GM12878 (cell line): ENCODE results near the gene CYS1. TPM values are rescaled to one million over a fixed set of nuclear protein-coding genes. Genes with fewer than 3 reads are reported as not detected.
A peak's percentile ranks its signal among the peaks of the same experiment; 100 is the strongest.

Source experiments
- ATAC-seq: fragments of 200-7000 bp; cut with Tn5 transposase; 3 replicates; pipeline ENCODE4 v1.9.1; 2020; ENCODE audit warnings: mild to moderate bottlenecking, moderate library complexity
- BruUV-seq: library from RNA; stranded (reverse); fragments of 400-500 nt; replicated peaks from 2 replicates; lab custom pipeline; 2021; lab: Mats Ljungman, UMichigan
- CTCF ChIA-PET: fragments of 300-600 bp; sonication (Branson Sonifier 250); formaldehyde crosslinking; extraction: SDS; loops from one replicate; lab custom pipeline; 2021; ENCODE audit warnings: inconsistent platforms; lab: Yijun Ruan, JAX
- POLR2A ChIA-PET: fragments of 350-600 bp; formaldehyde crosslinking; extraction: SDS; loops from one replicate; lab custom pipeline; 2021; ENCODE audit warnings: inconsistent platforms; lab: Charles Lee
- RAD21 ChIA-PET: fragments of 300-600 bp; sonication (Branson Sonifier 250); formaldehyde crosslinking; loops from one replicate; lab custom pipeline; 2023; ENCODE audit warnings: antibody characterized with exemption; ENCODE audit not compliant: unreplicated experiment; lab: Charles Lee
- SMC1A ChIA-PET: fragments of 300-600 bp; sonication (Branson Sonifier 250); formaldehyde crosslinking; loops from one replicate; lab custom pipeline; 2023; ENCODE audit not compliant: unreplicated experiment, uncharacterized antibody; lab: Charles Lee
- DNase-seq: peaks from one replicate; pipeline ENCODE4 v3.0.0-alpha.2; 2011; ENCODE audit warnings: low read depth, low spot score
- FAIRE-seq: peaks from 3 replicates; lab custom pipeline; 2011; peaks lifted over from hg19 to GRCh38; lab: Jason Lieb, UNC
- H2AFZ ChIP-seq: 2 replicates; pipeline ENCODE4 v1.6.0; 2011; ENCODE audit warnings: low read depth, low read length, control low read depth; ENCODE audit not compliant: control insufficient read depth
- H3K27ac ChIP-seq: 2 replicates; pipeline ENCODE4 v1.5.1; 2011; ENCODE audit warnings: control low read depth; ENCODE audit not compliant: control insufficient read depth, insufficient read depth
- H3K27me3 ChIP-seq, 2 experiments: replicated peaks in 1 of 2; 2 replicates each; pipeline versions ENCODE4 v1.6.0 to v1.6.1; 2011; ENCODE audit warnings: low read length in 1 of 2; ENCODE audit not compliant: control insufficient read depth in 2 of 2, insufficient read depth in 2 of 2
- H3K36me3 ChIP-seq, 2 experiments: 2 replicates each; pipeline ENCODE4 v1.5.1; 2011; ENCODE audit warnings: low read length in 1 of 2; ENCODE audit not compliant: control insufficient read depth in 2 of 2, insufficient read depth in 2 of 2
- H3K4me1 ChIP-seq: 2 replicates; pipeline ENCODE4 v1.6.1; 2011; ENCODE audit warnings: mild to moderate bottlenecking, low read length, moderate library complexity, mixed read lengths; ENCODE audit not compliant: control insufficient read depth, insufficient read depth
- H3K4me2 ChIP-seq: 2 replicates; pipeline ENCODE4 v1.6.0; 2011; ENCODE audit warnings: control low read depth; ENCODE audit not compliant: control insufficient read depth, insufficient read depth
- H3K4me3 ChIP-seq: fragments of 200-600 bp; sonication (generic); 2 replicates; pipeline ENCODE4 v1.5.1; 2016
- H3K79me2 ChIP-seq: 2 replicates; pipeline ENCODE4 v1.6.0; 2011; ENCODE audit warnings: low read length; ENCODE audit not compliant: control insufficient read depth, insufficient read depth
- H3K9ac ChIP-seq: 2 replicates; pipeline ENCODE4 v1.8.0; 2011; ENCODE audit warnings: low read length, control low read depth, mixed read lengths; ENCODE audit not compliant: control insufficient read depth, insufficient read depth
- H3K9me3 ChIP-seq: replicated peaks from 3 replicates; pipeline ENCODE4 v1.5.1; 2011; ENCODE audit warnings: mild to moderate bottlenecking, low read length; ENCODE audit not compliant: control insufficient read depth, insufficient read depth
- H4K20me1 ChIP-seq: 2 replicates; pipeline ENCODE4 v1.6.0; 2011; ENCODE audit not compliant: control insufficient read depth, insufficient read depth
- BCL11A ChIP-seq: IDR thresholded peaks from 2 replicates; pipeline ENCODE4 v1.6.1; 2011; ENCODE audit warnings: low read depth, low read length
- CEBPZ ChIP-seq: fragments of 150-350 bp; IDR thresholded peaks from 2 replicates; pipeline ENCODE4 v1.6.1; 2016; ENCODE audit warnings: low read depth, low read length
- EED ChIP-seq: sonication (generic); IDR thresholded peaks from 2 replicates; pipeline ENCODE4 v1.6.1; 2016; ENCODE audit warnings: antibody characterized with exemption, low read depth
- HDAC6 ChIP-seq: fragments of 200-600 bp; sonication (generic); IDR thresholded peaks from one replicate; pipeline ENCODE4 v1.8.0; 2017; ENCODE audit warnings: antibody characterized with exemption; ENCODE audit not compliant: unreplicated experiment
- IRF4 ChIP-seq: IDR thresholded peaks from 2 replicates; pipeline ENCODE4 v1.6.1; 2011; ENCODE audit warnings: low read depth, low read length
- KLF5 ChIP-seq: fragments of 450-650 bp; IDR thresholded peaks from 2 replicates; pipeline ENCODE4 v1.6.1; 2014; ENCODE audit warnings: mild to moderate bottlenecking; ENCODE audit not compliant: partially characterized antibody
- LARP7 ChIP-seq: fragments of 450-650 bp; IDR thresholded peaks from 2 replicates; pipeline ENCODE4 v1.6.1; 2017; ENCODE audit warnings: mild to moderate bottlenecking
- NFYB ChIP-seq: IDR thresholded peaks from 2 replicates; pipeline ENCODE4 v1.6.1; 2011; ENCODE audit warnings: low read depth, mild to moderate bottlenecking, low read length, improper control_type of control experiment, moderate library complexity; ENCODE audit not compliant: insufficient read depth
- POLR2A ChIP-seq: IDR thresholded peaks from 2 replicates; pipeline ENCODE4 v1.6.1; 2011; ENCODE audit warnings: low read depth, mild to moderate bottlenecking, low read length
- SRF ChIP-seq, 2 experiments: IDR thresholded peaks; 2 replicates each; pipeline ENCODE4 v1.6.1; 2011; ENCODE audit warnings: low read depth in 2 of 2, low read length in 2 of 2, mild to moderate bottlenecking in 1 of 2, moderate library complexity in 1 of 2
- ZBTB40 ChIP-seq: fragments of 450-650 bp; IDR thresholded peaks from 2 replicates; pipeline ENCODE4 v1.6.1; 2016; ENCODE audit warnings: mild to moderate bottlenecking, moderate library complexity, borderline replicate concordance
- ZNF622 ChIP-seq: fragments of 450-650 bp; IDR thresholded peaks from 2 replicates; pipeline ENCODE4 v1.6.1; 2017; ENCODE audit warnings: mild to moderate bottlenecking, inconsistent platforms
- WGBS: methylation state at CpG from one replicate; pipeline ENCODE4 v1.1.6; 2016; ENCODE audit warnings: low lambda C conversion rate; ENCODE audit not compliant: insufficient replicate concordance, insufficient coverage; ENCODE audit errors: missing lambda C conversion rate; 5-methylcytosine and 5-hydroxymethylcytosine counted together
- in situ Hi-C: fragments of 300-500 bp; cut with MboI; formaldehyde crosslinking; loops from 9 replicates; pipeline ENCODE4 v1.14.3; 2018; ENCODE audit warnings: mixed read lengths
- intact Hi-C: fragments of 100-400 bp; cut with micrococcal nuclease; formaldehyde crosslinking; loops from one replicate; pipeline ENCODE4 v1.14.2; 2022; ENCODE audit not compliant: unreplicated experiment
- polyA plus RNA-seq, 11 experiments: library from polyadenylated mRNA; depleted of rRNA in 4 of 11; unstranded in 6 of 11; stranded (reverse) in 5 of 11; fragments of >200 nt; fragmentation: Nextera tagmentation in 4 of 11; fragmentation: Illumina TruSeq in 1 of 11; extraction: Ambion mirVana in 4 of 11; extraction: Trizol in 1 of 11; gene quantifications; 1 replicate in 1 of 11; 2 replicates in 10 of 11; pipeline versions ENCODE4 v1.2.1 to v1.2.3, GENCODE V29; 2011 to 2016; ENCODE audit warnings: inconsistent platforms in 2 of 11, missing spikeins in 2 of 11, low read depth in 1 of 11
- total RNA-seq, 4 experiments: library from RNA; depleted of rRNA in 3 of 4; stranded (reverse); fragments of >200 nt in 3 of 4; fragmentation: Illumina TruSeq in 1 of 4; extraction: Trizol in 1 of 4; gene quantifications; 2 replicates each; pipeline versions ENCODE4 v1.2.1 to v1.2.3, GENCODE V29; 2013 to 2021

Gene CYS1
- total and polyA plus RNA-seq, 10 of the 15 experiments (the other 5 are each of a cell fraction or from before 2014, with no cell fraction given): 0.35 to 6.4 (median 2.5) TPM

GRCh38 chr2:10091182-10091888 is 11.1 kb upstream of the CYS1 start:
- ChIA-PET CTCF (interaction anchor here (0.6 to 31.8 kb wide), 14 partner anchors 11 to 441 kb away, joined by 3 to 983 read pairs (median 8); partner anchors contain the start of gene CYS1), SMC1A (interaction anchor here (0.6 to 8.9 kb wide), 13 partner anchors 9 to 947 kb away, joined by 3 to 194 read pairs (median 5); partner anchors contain the start of gene CYS1), RAD21 (interaction anchor here (0.8 to 5.5 kb wide), 14 partner anchors 8 to 471 kb away, joined by 3 to 216 read pairs (median 10); partner anchors contain the start of genes CYS1 and ODC1), POLR2A (interaction anchor here (0.6 to 4.2 kb wide), 10 partner anchors 11 to 319 kb away, joined by 3 to 73 read pairs (median 4); partner anchors contain the start of gene CYS1)
- no peak for FAIRE-seq
- intact Hi-C loops (loop anchor here (1.0 kb wide), 1 partner anchor 8 kb away; no protein-coding TSS in a partner anchor), in situ Hi-C loops (no loop called here)
- no peak overlapping the region for H3K9ac ChIP-seq
- no peaks in the 10 kb centered on the region for H3K36me3 ChIP-seq
- ATAC-seq: peak; percentile 71
- H3K4me2 ChIP-seq: peak overlapping the region; percentile 67
- peak overlapping the region; percentile 31 for H2AFZ ChIP-seq
- whole genome bisulfite sequencing: under 1% methylated on average over 48 of the region's 52 CpGs
- no peaks in the 10 kb centered on the region for H3K79me2 ChIP-seq
- DNase-seq: no peak
- peaks cover 18% of the 10 kb centered on the region for H3K4me1 ChIP-seq
- H3K27ac ChIP-seq: no peak overlapping the region
- no TSS peak for BruUV-seq
- H3K9me3 ChIP-seq: peaks cover 3% of the 10 kb centered on the region; the same call in 1 of the 3 replicates
- H3K27me3 ChIP-seq: no peaks in the 10 kb centered on the region
- no peaks in the 10 kb centered on the region for H4K20me1 ChIP-seq
- H3K4me3 ChIP-seq: no peak overlapping the region; the same call in 1 of the 2 replicates
- no peak for TF ChIP-seq IRF4
- TF ChIP-seq EED: no peak
- TF ChIP-seq BCL11A: no peak
- no peak for TF ChIP-seq SRF (IDR thresholded peaks at IDR 0.05; ENCODE audit: low read depth in 2 of 2, low read length in 2 of 2)
- TF ChIP-seq NFYB: no peak
- TF ChIP-seq KLF5: no peak
- no peak for TF ChIP-seq ZBTB40
- no peak; the same call in 1 of the 2 replicates for TF ChIP-seq LARP7
- TF ChIP-seq ZNF622: no peak
- no peak for TF ChIP-seq POLR2A
- no peak for TF ChIP-seq CEBPZ
- TF ChIP-seq HDAC6: no peak
